Epithelial cell of esophagus (primary cell): Measurements from ENCODE around the gene CFAP61.

Experiments used
- DNase-seq: peaks from one replicate; pipeline ENCODE4 v3.0.0; 2010; ENCODE audit warnings: low read depth
- H3K4me3 ChIP-seq: 2 replicates; pipeline ENCODE4 v1.5.1; 2011; ENCODE audit warnings: mild to moderate bottlenecking, low read length, control low read depth
- TF ChIP-seq, protein P1 (sequence below): IDR thresholded peaks from 2 replicates; pipeline ENCODE4 v1.5.1; 2011; ENCODE audit warnings: low read depth, mild to moderate bottlenecking, low read length, control low read depth, inconsistent platforms; ENCODE audit not compliant: insufficient read depth; ENCODE audit errors: missing control alignments

CFAP61 gene

DNA sequence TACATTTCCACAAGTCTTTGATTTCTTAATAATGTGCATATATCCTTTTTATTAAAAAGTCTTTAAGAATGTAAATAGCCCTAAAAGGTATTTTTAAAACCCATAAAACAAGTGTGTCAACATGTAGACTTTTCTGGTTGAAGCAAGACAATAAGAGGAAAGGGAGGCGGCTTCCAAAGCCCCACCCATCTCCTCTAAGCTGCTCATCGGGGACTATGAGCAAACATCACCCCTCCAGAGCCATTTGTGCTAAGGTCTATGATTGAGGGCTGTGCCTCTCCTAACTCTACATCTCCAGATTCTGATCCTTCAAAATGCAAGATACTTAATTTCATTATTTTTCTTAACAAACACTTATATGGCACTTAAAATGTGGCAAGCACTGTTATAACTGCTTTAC is 37.7 kb upstream of the CFAP61 start:
- DNase-seq = no peak
- H3K4me3 ChIP-seq = no peak overlapping the region
- TF ChIP-seq, protein P1, sequence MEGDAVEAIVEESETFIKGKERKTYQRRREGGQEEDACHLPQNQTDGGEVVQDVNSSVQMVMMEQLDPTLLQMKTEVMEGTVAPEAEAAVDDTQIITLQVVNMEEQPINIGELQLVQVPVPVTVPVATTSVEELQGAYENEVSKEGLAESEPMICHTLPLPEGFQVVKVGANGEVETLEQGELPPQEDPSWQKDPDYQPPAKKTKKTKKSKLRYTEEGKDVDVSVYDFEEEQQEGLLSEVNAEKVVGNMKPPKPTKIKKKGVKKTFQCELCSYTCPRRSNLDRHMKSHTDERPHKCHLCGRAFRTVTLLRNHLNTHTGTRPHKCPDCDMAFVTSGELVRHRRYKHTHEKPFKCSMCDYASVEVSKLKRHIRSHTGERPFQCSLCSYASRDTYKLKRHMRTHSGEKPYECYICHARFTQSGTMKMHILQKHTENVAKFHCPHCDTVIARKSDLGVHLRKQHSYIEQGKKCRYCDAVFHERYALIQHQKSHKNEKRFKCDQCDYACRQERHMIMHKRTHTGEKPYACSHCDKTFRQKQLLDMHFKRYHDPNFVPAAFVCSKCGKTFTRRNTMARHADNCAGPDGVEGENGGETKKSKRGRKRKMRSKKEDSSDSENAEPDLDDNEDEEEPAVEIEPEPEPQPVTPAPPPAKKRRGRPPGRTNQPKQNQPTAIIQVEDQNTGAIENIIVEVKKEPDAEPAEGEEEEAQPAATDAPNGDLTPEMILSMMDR = no peak

DNA sequence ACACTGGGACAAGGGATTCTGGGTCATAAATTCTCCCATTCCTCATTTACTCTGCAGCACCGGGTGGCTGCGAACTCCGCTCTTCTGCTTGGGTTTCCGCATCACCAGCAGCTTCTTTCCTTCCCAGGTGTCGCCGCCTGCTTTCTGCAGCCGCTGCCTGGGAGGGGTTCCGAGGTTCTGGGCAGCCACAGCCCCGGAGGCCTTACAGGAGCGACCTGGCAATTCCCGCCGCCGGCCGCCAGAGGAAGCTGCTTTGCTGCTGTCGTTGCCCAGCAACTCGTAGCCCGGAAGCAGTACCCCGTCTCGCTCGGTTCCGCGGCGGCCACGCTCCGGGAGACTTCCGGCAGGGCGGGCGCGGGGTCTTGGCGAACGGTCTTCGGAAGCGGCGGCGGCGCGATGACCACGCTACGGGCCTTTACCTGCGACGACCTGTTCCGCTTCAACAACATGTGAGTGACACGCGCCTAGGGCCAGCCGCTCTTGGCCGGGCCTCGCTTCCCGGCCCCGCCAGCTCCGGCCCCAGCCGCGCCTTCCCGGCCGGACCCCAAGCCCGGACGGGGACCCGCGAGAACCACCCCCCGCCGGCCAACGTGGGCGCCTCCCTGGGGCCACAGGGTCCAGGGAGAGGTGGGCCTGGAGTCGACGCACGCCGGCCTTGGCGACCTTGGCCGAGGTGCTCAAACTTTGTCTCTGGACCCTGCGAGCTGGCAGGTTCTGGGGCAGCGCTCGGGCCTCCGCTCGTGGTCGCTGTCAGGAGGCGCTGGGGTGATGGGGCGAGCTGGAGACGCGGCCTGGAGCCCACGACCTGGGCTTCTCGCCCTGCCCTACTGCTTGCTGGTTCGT is 35.1 kb upstream of the CFAP61 start, which contains the start of gene NAA20:
Gene NAA20 (plus strand): TSS at position 362 of the 843 bp plus-strand sequence. CDS start 35 bp downstream, at position 397.
- H3K4me3 ChIP-seq = peak within 1 kb of the TSS; percentile 81
- peak; percentile 95 for DNase-seq
- TF ChIP-seq, protein P1 = peak; percentile 77

DNA sequence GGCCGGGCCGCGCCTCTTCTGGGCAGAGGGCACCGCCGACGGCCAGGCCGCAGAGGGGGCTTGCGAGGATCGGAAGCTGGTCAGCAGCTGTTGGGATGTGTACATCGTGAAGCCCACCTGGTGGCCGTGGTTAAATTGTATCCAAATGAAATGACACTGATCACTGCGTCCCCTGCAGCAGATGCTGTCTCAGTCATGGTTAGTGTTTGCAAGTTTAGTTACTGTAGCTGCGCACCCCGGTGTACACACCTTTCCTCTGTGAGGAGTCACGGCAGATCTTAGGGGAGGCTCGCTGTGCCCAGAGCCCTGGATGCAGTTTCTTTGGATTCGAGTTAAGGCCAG is 34.5 kb upstream of the CFAP61 start:
- peak overlapping the region; percentile 81 for H3K4me3 ChIP-seq

DNA sequence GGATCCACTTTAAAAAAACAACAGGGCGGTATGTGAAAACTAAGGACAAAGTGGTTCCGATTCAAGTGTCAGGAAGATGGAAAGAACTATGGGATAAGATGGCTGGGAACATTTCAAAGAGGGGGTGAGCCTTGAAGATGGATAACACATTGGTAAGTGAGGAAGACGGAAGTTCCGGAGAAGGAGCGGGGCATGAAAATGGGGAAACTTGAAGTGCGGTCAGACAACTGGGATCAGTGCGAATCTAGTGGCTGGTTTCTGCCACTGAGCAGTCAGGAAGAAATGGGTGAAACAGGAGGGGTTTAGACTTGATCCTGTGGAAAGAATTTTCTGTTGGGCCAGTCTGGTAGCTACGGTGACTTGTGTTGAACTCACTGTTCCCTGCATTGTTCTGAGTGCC is 34.0 kb upstream of the CFAP61 start:
- DNase-seq = no peak
- TF ChIP-seq, protein P1 = no peak
- H3K4me3 ChIP-seq = peak overlapping the region; percentile 81

More for the DNA sequence above, 34.5 kb upstream of the CFAP61 start:
- TF ChIP-seq, protein P1 = no peak
- peak; percentile 53 for DNase-seq

DNA sequence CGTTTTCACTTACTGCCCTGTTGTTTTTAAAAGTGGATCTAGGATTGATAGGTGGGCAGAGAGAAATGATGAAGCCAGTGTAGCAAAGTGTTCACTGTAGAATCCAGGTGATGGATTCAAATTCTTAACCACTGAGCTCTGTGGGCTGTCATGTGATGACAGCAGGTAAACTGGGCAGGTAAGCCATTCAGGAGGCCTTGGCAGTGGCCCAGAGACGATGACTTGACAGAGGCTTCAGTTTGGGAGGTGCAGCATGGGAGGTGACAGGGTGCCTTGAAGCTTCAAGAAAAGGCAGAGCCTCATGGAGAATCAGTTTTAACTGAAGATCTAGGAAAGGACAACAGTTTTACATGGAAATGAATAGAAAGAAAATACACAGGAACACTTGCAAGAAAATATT is 33.2 kb upstream of the CFAP61 start:
- TF ChIP-seq, protein P1 = no peak
- DNase-seq = peak; percentile 90
- no peak overlapping the region for H3K4me3 ChIP-seq

DNA sequence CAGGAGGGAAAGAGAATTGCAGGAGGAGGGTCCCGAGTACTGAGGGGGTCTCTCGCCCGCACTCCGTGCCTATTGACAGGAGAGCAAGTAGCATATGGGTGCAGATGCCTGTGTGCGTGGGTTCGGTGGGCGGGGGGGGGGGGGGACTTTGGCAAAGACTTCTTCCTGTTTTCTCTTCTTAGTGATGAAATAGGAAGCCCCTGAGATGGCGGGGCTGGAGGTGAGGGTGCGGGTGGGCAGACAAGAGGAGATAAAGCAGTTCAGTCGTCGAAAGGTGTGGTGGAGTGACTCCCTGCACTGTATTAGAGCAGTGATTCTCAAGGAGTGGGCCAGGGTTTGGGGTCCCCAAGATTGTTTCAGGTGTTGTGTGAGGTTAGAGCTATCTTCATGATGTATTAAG is 31.4 kb upstream of the CFAP61 start:
- H3K4me3 ChIP-seq = no peak overlapping the region
- TF ChIP-seq, protein P1 = no peak
- DNase-seq = no peak

DNA sequence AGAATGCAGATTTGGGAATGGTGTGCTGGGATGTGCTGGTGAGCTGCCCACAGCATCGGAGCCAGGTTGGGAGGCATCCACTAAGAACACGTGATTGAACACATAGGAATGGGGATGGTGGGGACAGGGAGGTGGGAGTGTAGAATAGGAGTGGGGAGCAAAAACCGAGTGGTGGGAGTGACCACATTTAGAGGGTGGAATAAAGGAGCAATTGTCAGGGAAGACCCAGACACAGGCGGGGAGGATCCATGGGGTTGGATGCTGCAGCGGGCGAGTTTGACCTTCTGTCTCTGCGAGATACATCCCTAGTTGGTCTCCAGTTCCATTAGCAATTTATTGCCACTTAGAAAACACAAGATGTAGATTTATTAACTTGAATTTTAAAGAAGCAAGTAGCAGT is 30.5 kb upstream of the CFAP61 start:
- TF ChIP-seq, protein P1 = no peak
- DNase-seq = no peak
- no peak overlapping the region for H3K4me3 ChIP-seq
